Neural cell (in vitro differentiated cells): Measurements from ENCODE around the gene RBM43. TPM values are rescaled to one million over a fixed set of nuclear protein-coding genes. Genes with fewer than 3 reads are reported as not detected.

Source experiments
- H2AFZ ChIP-seq: fragments of 200-600, 300-800 bp; sonication (generic), shearing (Covaris generic); 2 replicates; pipeline ENCODE4 v1.6.0; 2014; ENCODE audit warnings: low read depth, mild to moderate bottlenecking, antibody characterized with exemption, low read length, moderate library complexity
- H3F3A ChIP-seq: fragments of 200-600 bp; shearing (Covaris generic); 2 replicates; pipeline ENCODE4 v1.6.1; 2016; ENCODE audit warnings: mild to moderate bottlenecking, moderate library complexity, mixed read lengths, antibody characterized with exemption, low read length; ENCODE audit not compliant: insufficient read depth, poor library complexity, severe bottlenecking
- H3K27ac ChIP-seq: fragments of 200-600, 300-800 bp; sonication (generic), shearing (Covaris generic); 2 replicates; pipeline ENCODE4 v1.5.1; 2014; ENCODE audit warnings: mild to moderate bottlenecking, low read length, moderate library complexity
- H3K27me3 ChIP-seq: fragments of 300-800, 200-600 bp; sonication (generic), shearing (Covaris generic); 2 replicates; pipeline ENCODE4 v1.6.0; 2014; ENCODE audit warnings: mild to moderate bottlenecking, low read depth, low read length, moderate library complexity; ENCODE audit not compliant: insufficient read depth
- H3K36me3 ChIP-seq: fragments of 300-800, 200-600 bp; sonication (generic), shearing (Covaris generic); 2 replicates; pipeline ENCODE4 v1.5.1; 2014; ENCODE audit warnings: mild to moderate bottlenecking, antibody characterized with exemption, low read length, moderate library complexity; ENCODE audit not compliant: insufficient read depth
- H3K4me2 ChIP-seq: fragments of 300-800, 200-600 bp; sonication (generic), shearing (Covaris generic); 2 replicates; pipeline ENCODE4 v1.6.0; 2014; ENCODE audit warnings: mild to moderate bottlenecking, low read length
- H3K4me3 ChIP-seq: fragments of 300-800, 200-600 bp; sonication (generic), shearing (Covaris generic); 2 replicates; pipeline ENCODE4 v1.5.1; 2014; ENCODE audit warnings: mild to moderate bottlenecking, low read length, moderate library complexity
- H3K79me2 ChIP-seq: fragments of 200-600 bp; shearing (Covaris generic); replicated peaks from 2 replicates; pipeline ENCODE4 v1.6.0; 2014; ENCODE audit warnings: mild to moderate bottlenecking, low read length, moderate library complexity; ENCODE audit not compliant: insufficient read depth
- H3K9ac ChIP-seq: fragments of 300-800, 200-600 bp; sonication (generic), shearing (Covaris generic); 2 replicates; pipeline ENCODE4 v1.6.1; 2016; ENCODE audit warnings: mild to moderate bottlenecking, low read length, mixed read lengths
- H3K9me2 ChIP-seq: fragments of 200-600 bp; shearing (Covaris generic); 2 replicates; pipeline ENCODE4 v1.6.1; 2016; ENCODE audit warnings: mild to moderate bottlenecking, low read length, mixed read lengths; ENCODE audit not compliant: insufficient read depth
- H3K9me3 ChIP-seq: fragments of 200-600, 300-800 bp; sonication (generic), shearing (Covaris generic); 2 replicates; pipeline ENCODE4 v1.6.1; 2016; ENCODE audit warnings: mild to moderate bottlenecking, mixed run types, low read length, moderate library complexity, mixed read lengths
- H4K20me1 ChIP-seq: fragments of 200-600 bp; shearing (Covaris generic); 2 replicates; pipeline ENCODE4 v1.6.1; 2016; ENCODE audit warnings: mild to moderate bottlenecking, mixed run types; ENCODE audit not compliant: insufficient read depth
- CTCF ChIP-seq: fragments of 450-650 bp; IDR thresholded peaks from 2 replicates; pipeline ENCODE4 v1.5.1; 2014; ENCODE audit warnings: antibody characterized with exemption, mild to moderate bottlenecking, moderate library complexity; ENCODE audit not compliant: poor library complexity, severe bottlenecking
- EP300 ChIP-seq: fragments of 450-650 bp; conservative IDR thresholded peaks from 2 replicates; pipeline ENCODE4 v1.6.1; 2014; ENCODE audit warnings: antibody characterized with exemption, mild to moderate bottlenecking, moderate library complexity; ENCODE audit not compliant: poor library complexity, severe bottlenecking
- EZH2 ChIP-seq: fragments of 200-600, 300-800 bp; shearing (Covaris generic), sonication (generic); IDR thresholded peaks from 2 replicates; pipeline ENCODE4 v1.6.1; 2014; ENCODE audit warnings: antibody characterized with exemption, low read length, borderline replicate concordance, mild to moderate bottlenecking; ENCODE audit not compliant: insufficient read depth, poor library complexity, severe bottlenecking
- MXI1 ChIP-seq: fragments of 450-650 bp; conservative IDR thresholded peaks from 2 replicates; pipeline ENCODE4 v1.6.1; 2014; ENCODE audit warnings: antibody characterized with exemption, mild to moderate bottlenecking; ENCODE audit not compliant: poor library complexity, severe bottlenecking
- POLR2AphosphoS5 ChIP-seq: IDR thresholded peaks from 2 replicates; pipeline ENCODE4 v1.6.1; 2012
- RAD21 ChIP-seq: fragments of 450-650 bp; conservative IDR thresholded peaks from 2 replicates; pipeline ENCODE4 v1.6.1; 2014; ENCODE audit warnings: antibody characterized with exemption, mild to moderate bottlenecking, moderate library complexity
- REST ChIP-seq: IDR thresholded peaks from 2 replicates; pipeline ENCODE4 v1.6.1; 2012; ENCODE audit warnings: borderline replicate concordance
- SMC3 ChIP-seq: fragments of 450-650 bp; conservative IDR thresholded peaks from 2 replicates; pipeline ENCODE4 v1.6.1; 2014; ENCODE audit warnings: antibody characterized with exemption, mild to moderate bottlenecking, moderate library complexity; ENCODE audit not compliant: poor library complexity
- TAF1 ChIP-seq: IDR thresholded peaks from 2 replicates; pipeline ENCODE4 v1.6.1; 2012; ENCODE audit warnings: low read depth
- polyA plus RNA-seq: library from polyadenylated mRNA; depleted of rRNA; stranded (reverse); fragments of >200 nt; gene quantifications from 2 replicates; pipeline ENCODE4 v1.2.3, GENCODE V29; 2014

RBM43 gene
- polyA plus RNA-seq, 1 donor from 2014 or later: not detected

GRCh38 chr2:151302404-151302803 lies 40.7 kb upstream of the RBM43 start:
- Histone ChIP-seq H3K27ac (no peak overlapping the region), H3K4me2 (no peak overlapping the region), H3K79me2 (no peaks in the 10 kb centered on the region), H3F3A (no peaks in the 10 kb centered on the region), H2AFZ (no peak overlapping the region), H3K27me3 (no peaks in the 10 kb centered on the region), H3K9ac (no peak overlapping the region), H3K9me3 (no peaks in the 10 kb centered on the region), H4K20me1 (no peaks in the 10 kb centered on the region), H3K4me3 (no peak overlapping the region), H3K9me2 (no peaks in the 10 kb centered on the region), H3K36me3 (no peaks in the 10 kb centered on the region)
- TF ChIP-seq RAD21 (no peak), MXI1 (no peak), REST (no peak), EP300 (no peak), TAF1 (no peak), CTCF (no peak), EZH2 (no peak), SMC3 (no peak), POLR2AphosphoS5 (no peak)

DNA sequence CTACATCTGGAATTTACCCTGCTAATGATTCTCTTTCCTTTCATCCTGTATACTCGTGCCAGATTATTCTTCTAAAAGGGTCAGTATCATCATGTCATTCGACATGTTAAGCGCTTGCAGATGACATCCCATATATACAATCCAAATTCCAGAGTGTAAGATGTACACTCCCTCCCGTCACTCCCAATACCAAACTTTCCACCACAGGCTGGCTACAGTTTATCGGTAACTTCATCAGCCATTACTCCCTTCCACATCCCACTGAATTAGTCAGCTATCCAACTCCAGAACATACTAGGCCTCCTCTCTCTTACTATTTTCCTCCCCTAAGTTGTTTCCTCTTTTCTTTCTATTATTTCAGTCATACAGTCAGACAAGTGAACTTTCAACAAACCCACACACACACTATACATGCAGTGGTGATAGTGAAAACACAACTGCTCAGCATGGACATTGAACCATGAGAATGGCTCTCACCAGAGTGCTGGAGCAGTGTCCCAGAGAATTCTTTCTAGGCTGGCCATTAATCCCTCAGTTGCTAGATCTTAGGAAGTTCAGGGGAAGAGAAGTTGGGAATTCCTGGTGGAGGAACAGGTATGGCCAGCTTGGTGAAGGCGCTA lies 38.4 kb upstream of the RBM43 start:
- H3K4me2 ChIP-seq: no peak overlapping the region

More for the DNA sequence above, 38.4 kb upstream of the RBM43 start:
- Histone ChIP-seq H2AFZ (no peak overlapping the region), H4K20me1 (no peaks in the 10 kb centered on the region), H3F3A (no peaks in the 10 kb centered on the region), H3K36me3 (no peaks in the 10 kb centered on the region), H3K27ac (no peak overlapping the region), H3K27me3 (no peaks in the 10 kb centered on the region), H3K9ac (no peak overlapping the region), H3K9me3 (no peaks in the 10 kb centered on the region), H3K4me3 (no peak overlapping the region), H3K9me2 (no peaks in the 10 kb centered on the region), H3K79me2 (no peaks in the 10 kb centered on the region)
- TF ChIP-seq SMC3 (no peak), EZH2 (no peak), REST (no peak), RAD21 (no peak), EP300 (no peak), CTCF (no peak), MXI1 (no peak), POLR2AphosphoS5 (no peak), TAF1 (no peak)
